ENCODE data around the gene GPHB5.
"Not testable (repeated sequence)": the region's sequence is repeated elsewhere in the genome, so short reads cannot be mapped to it uniquely, and the experiment has no call there.

The GPHB5 gene

DNA sequence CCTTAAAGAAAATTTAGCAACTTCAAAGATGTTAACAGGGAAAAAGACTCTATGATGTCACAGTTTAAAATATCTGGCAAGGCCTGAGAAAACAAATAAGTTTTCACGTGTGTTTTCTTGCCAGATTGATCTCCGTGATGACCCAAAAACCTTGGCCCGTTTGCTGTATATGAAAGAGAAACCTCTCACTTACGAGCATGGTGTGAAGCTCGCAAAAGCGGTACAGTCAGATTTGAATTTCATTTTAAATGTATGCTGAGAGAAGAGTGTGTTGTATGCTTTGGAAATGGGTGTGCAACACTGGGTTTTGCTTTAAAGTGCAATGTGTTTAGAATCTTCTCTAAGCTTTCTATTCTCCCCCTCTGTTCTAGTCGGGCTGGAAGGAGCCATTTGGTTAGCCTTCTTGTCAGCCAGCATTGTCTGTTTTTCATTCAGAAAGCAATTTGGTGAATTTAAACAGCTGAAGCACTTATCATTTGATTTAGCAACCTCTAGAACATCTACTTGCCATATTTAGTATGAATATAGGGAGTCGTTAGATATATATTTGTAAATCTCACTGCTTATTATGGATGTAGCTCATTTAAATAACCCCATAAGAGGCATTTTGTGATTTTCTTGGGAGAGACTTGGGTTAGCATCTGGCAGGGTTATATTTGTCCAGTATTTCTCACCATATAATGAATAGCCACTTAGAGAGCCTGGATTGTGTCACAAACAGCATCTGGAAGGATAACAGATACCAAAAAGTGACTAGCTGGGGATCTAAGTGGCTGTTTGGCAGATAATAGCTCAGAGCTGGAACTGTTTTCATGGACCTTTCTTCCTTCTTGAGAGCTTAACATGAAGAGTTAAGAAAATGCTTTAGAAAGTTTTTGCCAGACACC, 35.5 kb downstream of the GPHB5 start:
- TF ChIP-seq, protein P1, sequence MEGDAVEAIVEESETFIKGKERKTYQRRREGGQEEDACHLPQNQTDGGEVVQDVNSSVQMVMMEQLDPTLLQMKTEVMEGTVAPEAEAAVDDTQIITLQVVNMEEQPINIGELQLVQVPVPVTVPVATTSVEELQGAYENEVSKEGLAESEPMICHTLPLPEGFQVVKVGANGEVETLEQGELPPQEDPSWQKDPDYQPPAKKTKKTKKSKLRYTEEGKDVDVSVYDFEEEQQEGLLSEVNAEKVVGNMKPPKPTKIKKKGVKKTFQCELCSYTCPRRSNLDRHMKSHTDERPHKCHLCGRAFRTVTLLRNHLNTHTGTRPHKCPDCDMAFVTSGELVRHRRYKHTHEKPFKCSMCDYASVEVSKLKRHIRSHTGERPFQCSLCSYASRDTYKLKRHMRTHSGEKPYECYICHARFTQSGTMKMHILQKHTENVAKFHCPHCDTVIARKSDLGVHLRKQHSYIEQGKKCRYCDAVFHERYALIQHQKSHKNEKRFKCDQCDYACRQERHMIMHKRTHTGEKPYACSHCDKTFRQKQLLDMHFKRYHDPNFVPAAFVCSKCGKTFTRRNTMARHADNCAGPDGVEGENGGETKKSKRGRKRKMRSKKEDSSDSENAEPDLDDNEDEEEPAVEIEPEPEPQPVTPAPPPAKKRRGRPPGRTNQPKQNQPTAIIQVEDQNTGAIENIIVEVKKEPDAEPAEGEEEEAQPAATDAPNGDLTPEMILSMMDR (IDR thresholded peaks at IDR 0.05; ENCODE audit: insufficient read depth, low read length, poor library complexity, severe bottlenecking) = no peak
- H3K36me3 ChIP-seq (ENCODE audit: control insufficient read depth, insufficient read depth, low read length) = no peaks in the 10 kb centered on the region
- no peaks in the 10 kb centered on the region for H3K27me3 ChIP-seq (replicated peaks; ENCODE audit: control insufficient read depth, insufficient read depth, low read length)
- H3K4me3 ChIP-seq (replicated peaks; ENCODE audit: low read depth, low read length) = peak overlapping the region; percentile 7; the same call in 1 of the 2 replicates
- no peak for DNase-seq (ENCODE audit: extremely low read depth, insufficient read length)

DNA sequence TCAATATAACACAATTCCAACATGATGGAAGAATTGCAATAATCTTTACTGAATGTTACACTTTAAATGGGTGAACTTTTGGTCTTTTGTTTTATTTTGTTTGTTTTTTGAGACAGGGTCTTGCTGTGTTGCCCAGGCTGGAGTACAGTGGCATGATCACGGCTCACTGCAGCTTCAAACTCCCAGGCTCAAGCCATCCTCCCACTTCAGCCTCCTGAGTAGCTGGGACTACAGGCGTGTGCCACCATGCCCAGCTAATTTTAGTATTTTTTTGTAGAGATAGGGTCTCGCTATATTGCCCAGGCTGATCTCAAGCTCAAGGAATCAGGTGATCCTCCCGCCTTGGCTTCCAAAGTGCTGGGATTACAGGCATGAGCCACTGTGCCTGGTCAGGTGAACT, 38.8 kb downstream of the GPHB5 start:
- not testable (repeated sequence) for H3K4me3 ChIP-seq (replicated peaks; ENCODE audit: low read depth, low read length); H3K36me3 ChIP-seq (ENCODE audit: control insufficient read depth, insufficient read depth, low read length); DNase-seq (ENCODE audit: extremely low read depth, insufficient read length); H3K27me3 ChIP-seq (replicated peaks; ENCODE audit: control insufficient read depth, insufficient read depth, low read length)

DNA sequence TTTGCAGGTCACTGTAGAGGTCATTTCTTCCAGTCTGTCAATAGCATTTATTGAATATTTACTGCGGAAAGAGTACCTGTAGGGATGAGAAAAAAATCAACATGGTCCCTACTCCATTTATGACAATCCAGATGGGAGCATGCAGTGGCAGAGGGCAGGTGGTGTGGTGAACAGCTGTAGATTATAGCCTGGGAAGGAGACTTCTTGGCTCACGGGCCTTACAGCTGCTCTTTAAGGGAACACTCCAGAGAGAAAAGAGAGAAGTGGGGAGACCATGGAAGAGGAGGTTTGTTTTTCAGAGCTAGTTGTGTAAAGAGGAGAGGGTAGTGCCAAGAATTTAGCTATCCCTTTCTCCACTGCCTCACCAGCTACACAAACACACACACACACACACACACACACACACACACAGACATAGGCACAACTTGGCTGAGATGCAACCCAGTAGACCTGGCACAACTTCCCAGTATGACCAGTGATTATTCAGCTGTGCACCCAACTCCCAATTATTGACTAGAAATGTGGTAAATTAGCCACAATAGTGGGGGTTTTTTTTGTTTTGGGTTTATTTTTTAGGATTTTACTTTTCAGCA, 41.0 kb downstream of the GPHB5 start:
- H3K36me3 ChIP-seq (ENCODE audit: control insufficient read depth, insufficient read depth, low read length) = no peaks in the 10 kb centered on the region
- H3K4me3 ChIP-seq (replicated peaks; ENCODE audit: low read depth, low read length) = no peak overlapping the region
- TF ChIP-seq, protein P1 (IDR thresholded peaks at IDR 0.05; ENCODE audit: insufficient read depth, low read length, poor library complexity, severe bottlenecking) = no peak
- H3K27me3 ChIP-seq (replicated peaks; ENCODE audit: control insufficient read depth, insufficient read depth, low read length) = no peaks in the 10 kb centered on the region
- DNase-seq (ENCODE audit: extremely low read depth, insufficient read length) = no peak

DNA sequence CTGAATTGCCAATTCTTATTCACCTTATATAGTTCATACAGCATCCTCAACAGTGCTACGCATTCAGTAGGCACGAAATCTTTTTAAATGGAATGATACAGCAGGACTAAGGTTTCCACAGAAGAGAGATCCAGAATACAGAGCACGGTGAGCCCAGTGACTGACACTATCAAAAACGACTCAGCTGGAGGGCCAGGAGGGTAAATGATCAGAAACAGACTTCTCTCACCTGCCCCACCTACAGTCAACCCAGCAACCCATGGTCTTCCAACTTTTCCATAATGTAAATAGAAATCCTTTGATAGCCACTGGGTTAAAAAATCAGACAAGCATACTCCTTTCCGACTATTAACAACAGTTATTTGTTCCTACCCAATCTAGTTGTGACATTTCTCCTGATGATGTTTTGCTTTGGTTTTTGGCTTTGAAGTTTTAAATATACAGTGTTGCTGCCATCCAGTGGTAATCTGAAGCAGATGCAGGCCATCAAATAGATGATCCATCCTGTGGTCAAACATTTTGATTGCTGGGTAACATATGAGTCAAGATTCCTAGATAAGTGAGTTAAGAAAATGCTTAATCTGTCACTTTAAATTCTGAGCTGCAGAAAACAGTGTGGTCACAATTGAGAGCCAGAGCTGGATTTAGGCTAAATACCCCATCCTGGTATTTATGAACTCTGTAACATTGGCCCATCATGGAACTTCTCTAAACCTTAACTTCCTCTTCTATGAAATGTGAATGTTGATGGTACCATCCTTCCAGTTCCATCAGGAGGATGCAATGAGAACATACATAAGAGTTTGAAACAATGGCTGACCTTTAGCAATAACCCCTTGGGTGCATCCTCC, 42.0 kb downstream of the GPHB5 start:
- TF ChIP-seq, protein P1 (IDR thresholded peaks at IDR 0.05; ENCODE audit: insufficient read depth, low read length, poor library complexity, severe bottlenecking) = peak; percentile 61
- Histone ChIP-seq H3K27me3 (replicated peaks; ENCODE audit: control insufficient read depth, insufficient read depth, low read length) (no peaks in the 10 kb centered on the region; the same call in 1 of the 2 replicates), H3K36me3 (ENCODE audit: control insufficient read depth, insufficient read depth, low read length) (no peaks in the 10 kb centered on the region), H3K4me3 (replicated peaks; ENCODE audit: low read depth, low read length) (no peak overlapping the region)
- DNase-seq (ENCODE audit: extremely low read depth, insufficient read length) = no peak

DNA sequence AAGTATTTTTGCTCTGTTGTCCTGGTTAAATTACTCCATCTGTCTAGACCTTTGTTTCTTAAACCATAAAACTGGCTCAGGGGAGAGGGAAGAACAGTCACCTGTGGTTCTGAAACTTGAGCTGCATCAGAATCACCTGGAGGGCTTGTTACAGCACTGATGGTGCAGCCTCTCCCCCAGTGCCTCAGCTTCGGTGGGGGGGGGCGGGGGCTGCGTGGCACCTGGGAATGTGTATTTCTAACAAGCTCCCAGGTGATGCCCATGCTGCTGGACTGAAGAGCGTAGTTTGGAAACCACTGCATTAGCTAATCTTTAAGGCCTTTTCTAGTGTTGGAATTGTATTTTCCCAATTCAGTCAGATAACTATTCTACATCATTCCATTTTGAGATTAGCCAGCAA, 42.7 kb downstream of the GPHB5 start:
- Histone ChIP-seq H3K36me3 (ENCODE audit: control insufficient read depth, insufficient read depth, low read length) (no peaks in the 10 kb centered on the region), H3K27me3 (replicated peaks; ENCODE audit: control insufficient read depth, insufficient read depth, low read length) (no peaks in the 10 kb centered on the region; the same call in 1 of the 2 replicates), H3K4me3 (replicated peaks; ENCODE audit: low read depth, low read length) (no peak overlapping the region)
- DNase-seq (ENCODE audit: extremely low read depth, insufficient read length) = no peak
- TF ChIP-seq, protein P1 (IDR thresholded peaks at IDR 0.05; ENCODE audit: insufficient read depth, low read length, poor library complexity, severe bottlenecking) = no peak
